ENCODE results near the gene SSUH2. TPM values are rescaled to one million over a fixed set of nuclear protein-coding genes. Genes with fewer than 3 reads are reported as not detected.

The SSUH2 gene
- total and polyA plus RNA-seq, 3 donors from 2014 or later, result 9.8 to 28.9 (median 15.0) TPM

DNA sequence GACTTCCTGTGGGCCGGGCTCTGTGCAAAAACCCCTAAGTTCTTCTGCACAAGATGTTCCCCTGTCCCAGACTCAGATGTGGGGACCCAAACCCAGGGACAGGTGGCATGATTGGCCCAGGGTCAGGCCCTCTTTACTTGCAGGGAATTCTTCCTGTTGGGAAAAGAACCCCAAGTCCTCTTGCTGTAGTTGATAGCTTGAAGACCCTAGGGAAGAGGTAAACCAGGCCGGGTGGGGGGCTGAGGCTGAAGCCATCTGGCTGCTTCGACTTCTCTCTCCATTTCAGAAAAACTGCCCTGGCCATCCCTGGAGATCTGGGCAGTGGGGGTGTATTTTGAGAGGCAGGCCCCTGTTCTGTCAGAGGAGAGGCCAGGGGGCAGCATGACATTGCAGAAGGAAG lies 23.5 kb downstream of the SSUH2 start:
- intact Hi-C loops (cut with DNase I; ENCODE audit: low total_unique reads), result loop anchor here (10.0 kb wide), 1 partner anchor 176 kb away; no protein-coding TSS in a partner anchor
- Histone ChIP-seq H3K27ac (no peak overlapping the region), H3K4me1 (peaks cover 5% of the 10 kb centered on the region), H3K4me3 (no peak overlapping the region), H3K9me3 (no peaks in the 10 kb centered on the region), H3K27me3 (no peaks in the 10 kb centered on the region), H3K36me3 (ENCODE audit: low read depth, missing control alignments) (no peaks in the 10 kb centered on the region)
- no peak for DNase-seq
- TF ChIP-seq CTCF (IDR thresholded peaks at IDR 0.05) (no peak), POLR2A (IDR thresholded peaks at IDR 0.05) (no peak)
- 85 to 86% methylated on average over 3 of the region's 3 CpGs for WGBS, 2 donors

GRCh38 chr3:8619548-8619947 lies 25.1 kb downstream of the SSUH2 start:
- intact Hi-C loops (cut with DNase I; ENCODE audit: low total_unique reads), result no loop called here
- Histone ChIP-seq H3K27ac (no peak overlapping the region), H3K9me3 (no peaks in the 10 kb centered on the region), H3K27me3 (no peaks in the 10 kb centered on the region), H3K36me3 (ENCODE audit: low read depth, missing control alignments) (no peaks in the 10 kb centered on the region), H3K4me1 (peaks cover 5% of the 10 kb centered on the region), H3K4me3 (no peak overlapping the region)
- TF ChIP-seq CTCF (IDR thresholded peaks at IDR 0.05), result no peak
- TF ChIP-seq POLR2A (IDR thresholded peaks at IDR 0.05), result no peak
- DNase-seq, result no peak
- 97% methylated on average over 7 of the region's 7 CpGs for WGBS, 2 donors

- no peak for DNase-seq
- H3K27me3 ChIP-seq, result no peaks in the 10 kb centered on the region
- no peak overlapping the region for H3K27ac ChIP-seq
- H3K36me3 ChIP-seq (ENCODE audit: low read depth, missing control alignments), result no peaks in the 10 kb centered on the region
- intact Hi-C loops (cut with DNase I; ENCODE audit: low total_unique reads), result no loop called here
- H3K4me3 ChIP-seq, result no peak overlapping the region
- no peaks in the 10 kb centered on the region for H3K9me3 ChIP-seq
- 89 to 94% methylated on average over 4 of the region's 4 CpGs for WGBS, 2 donors
- no peak for TF ChIP-seq POLR2A (IDR thresholded peaks at IDR 0.05)
- no peak for TF ChIP-seq CTCF (IDR thresholded peaks at IDR 0.05)
- peaks cover 5% of the 10 kb centered on the region for H3K4me1 ChIP-seq
Measured at GRCh38 chr3:8618950-8619349, 25.6 kb downstream of the SSUH2 start.

GRCh38 chr3:8617921-8618320 lies 26.7 kb downstream of the SSUH2 start:
- TF ChIP-seq POLR2A (IDR thresholded peaks at IDR 0.05) (no peak), CTCF (IDR thresholded peaks at IDR 0.05) (no peak)
- 93% methylated on average over 3 to 5 of the region's 5 CpGs for WGBS, 2 donors

GRCh38 chr3:8610951-8611350 lies 33.6 kb downstream of the SSUH2 start:
- intact Hi-C loops (cut with DNase I; ENCODE audit: low total_unique reads), result no loop called here
- Histone ChIP-seq H3K27ac (no peak overlapping the region), H3K27me3 (no peaks in the 10 kb centered on the region), H3K4me1 (peaks cover 9% of the 10 kb centered on the region), H3K4me3 (no peak overlapping the region), H3K36me3 (ENCODE audit: low read depth, missing control alignments) (no peaks in the 10 kb centered on the region), H3K9me3 (no peaks in the 10 kb centered on the region)
- DNase-seq, result no peak
- 86 to 94% methylated on average over 8 of the region's 8 CpGs for WGBS, 2 donors
- TF ChIP-seq CTCF (IDR thresholded peaks at IDR 0.05) (no peak), POLR2A (IDR thresholded peaks at IDR 0.05) (no peak)

More at GRCh38 chr3:8617921-8618320, 26.7 kb downstream of the SSUH2 start:
- no peak overlapping the region for H3K27ac ChIP-seq
- H3K9me3 ChIP-seq, result no peaks in the 10 kb centered on the region
- no peaks in the 10 kb centered on the region for H3K27me3 ChIP-seq
- no peaks in the 10 kb centered on the region for H3K36me3 ChIP-seq (ENCODE audit: low read depth, missing control alignments)
- H3K4me3 ChIP-seq, result no peak overlapping the region
- intact Hi-C loops (cut with DNase I; ENCODE audit: low total_unique reads), result no loop called here
- H3K4me1 ChIP-seq, result peaks cover 5% of the 10 kb centered on the region
- no peak for DNase-seq

Data from testis (tissue), 3 donors.